GM12891 (cell line): ENCODE results near the gene ZBED6.

Source experiments
- PAX5 ChIP-seq: IDR thresholded peaks from 2 replicates; pipeline ENCODE4 v1.6.1; 2011; ENCODE audit warnings: low read length, moderate library complexity, mild to moderate bottlenecking; ENCODE audit not compliant: insufficient read depth, severe bottlenecking
- POLR2A ChIP-seq: IDR thresholded peaks from 2 replicates; pipeline ENCODE4 v1.6.1; 2011; ENCODE audit warnings: low read depth, low read length, control low read depth
- POLR2AphosphoS5 ChIP-seq: IDR thresholded peaks from 2 replicates; pipeline ENCODE4 v1.6.1; 2011; ENCODE audit warnings: low read depth, low read length, control low read depth
- POU2F2 ChIP-seq: IDR thresholded peaks from 2 replicates; pipeline ENCODE4 v1.6.1; 2011; ENCODE audit warnings: low read depth, mild to moderate bottlenecking, control low read depth, low read length, moderate library complexity
- SPI1 ChIP-seq: IDR thresholded peaks from 2 replicates; pipeline ENCODE4 v1.6.1; 2011; ENCODE audit warnings: low read depth, low read length, control low read depth
- TAF1 ChIP-seq: IDR thresholded peaks from 2 replicates; pipeline ENCODE4 v1.6.1; 2011; ENCODE audit warnings: low read depth, low read length, control low read depth

- no peak for TF ChIP-seq TAF1
- TF ChIP-seq POLR2A = no peak
- no peak for TF ChIP-seq POLR2AphosphoS5
- no peak for TF ChIP-seq POU2F2
- TF ChIP-seq SPI1 = no peak
- TF ChIP-seq PAX5 = no peak
Observed at GRCh38 chr1:203771901-203772301, 23.5 kb upstream of the ZBED6 start.
